Mesendoderm (in vitro differentiated cells): Measurements from ENCODE around the gene SLC2A13.

Experiments used
- DNase-seq: peaks from one replicate; pipeline ENCODE4 v3.0.0; 2013
- H2AK5ac ChIP-seq: 2 replicates; pipeline ENCODE4 v1.6.1; 2013; ENCODE audit warnings: low read length, inconsistent platforms
- H2BK120ac ChIP-seq: 2 replicates; pipeline ENCODE4 v1.6.1; 2013; ENCODE audit warnings: low read depth, mild to moderate bottlenecking, low read length, moderate library complexity, mixed read lengths
- H2BK15ac ChIP-seq: replicated peaks from 2 replicates; pipeline ENCODE4 v1.6.1; 2013; ENCODE audit warnings: low read depth, mild to moderate bottlenecking, moderate library complexity
- H2BK5ac ChIP-seq: 2 replicates; pipeline ENCODE4 v1.6.1; 2013; ENCODE audit warnings: low read length, inconsistent platforms
- H3K18ac ChIP-seq: 2 replicates; pipeline ENCODE4 v1.6.1; 2013; ENCODE audit warnings: mild to moderate bottlenecking, low read length, mixed read lengths
- H3K23ac ChIP-seq: one replicate; pipeline ENCODE4 v1.6.1; 2013; ENCODE audit warnings: low read length
- H3K27ac ChIP-seq: 2 replicates; pipeline ENCODE4 v1.5.1; 2013; ENCODE audit warnings: low read depth, mild to moderate bottlenecking, inconsistent platforms, low read length, moderate library complexity
- H3K27me3 ChIP-seq: 2 replicates; pipeline ENCODE4 v1.6.1; 2013; ENCODE audit warnings: low read length, control low read depth, mild to moderate bottlenecking, inconsistent platforms; ENCODE audit not compliant: insufficient read depth, poor library complexity
- H3K36me3 ChIP-seq: 2 replicates; pipeline ENCODE4 v1.6.1; 2013; ENCODE audit warnings: low read length, inconsistent platforms; ENCODE audit not compliant: control insufficient read depth, insufficient read depth
- H3K4ac ChIP-seq: one replicate; pipeline ENCODE4 v1.6.1; 2013; ENCODE audit warnings: low read depth, mild to moderate bottlenecking, low read length, moderate library complexity
- H3K4me1 ChIP-seq: 2 replicates; pipeline ENCODE4 v1.6.1; 2013; ENCODE audit warnings: low read depth, low read length, inconsistent platforms; ENCODE audit not compliant: control insufficient read depth
- H3K4me2 ChIP-seq: 2 replicates; pipeline ENCODE4 v1.6.1; 2013; ENCODE audit warnings: low read length
- H3K4me3 ChIP-seq: 2 replicates; pipeline ENCODE4 v1.5.1; 2013; ENCODE audit warnings: mild to moderate bottlenecking, low read length
- H3K56ac ChIP-seq: one replicate; pipeline ENCODE4 v1.6.1; 2013; ENCODE audit warnings: low read length
- H3K79me1 ChIP-seq: 2 replicates; pipeline ENCODE4 v1.6.1; 2013; ENCODE audit warnings: low read length, inconsistent platforms
- H3K79me2 ChIP-seq: 2 replicates; pipeline ENCODE4 v1.6.1; 2013; ENCODE audit warnings: mild to moderate bottlenecking, low read length; ENCODE audit not compliant: control insufficient read depth, insufficient read depth
- H3K9ac ChIP-seq: 2 replicates; pipeline ENCODE4 v1.6.1; 2013; ENCODE audit warnings: low read length, inconsistent platforms
- H4K5ac ChIP-seq: one replicate; pipeline ENCODE4 v1.6.1; 2013; ENCODE audit warnings: low read length
- H4K8ac ChIP-seq: one replicate; pipeline ENCODE4 v1.6.1; 2013; ENCODE audit warnings: low read depth, mild to moderate bottlenecking, control low read depth, low read length, moderate library complexity
- WGBS: extraction: QIAGEN DNeasy Blood & Tissue Kit; methylation state at CpG from one replicate; pipeline ENCODE4 v1.1.7; 2013; ENCODE audit warnings: low lambda C conversion rate, missing lambda C conversion rate; ENCODE audit not compliant: insufficient coverage; ENCODE audit errors: extremely low coverage; 5-methylcytosine and 5-hydroxymethylcytosine counted together

The SLC2A13 gene

DNA sequence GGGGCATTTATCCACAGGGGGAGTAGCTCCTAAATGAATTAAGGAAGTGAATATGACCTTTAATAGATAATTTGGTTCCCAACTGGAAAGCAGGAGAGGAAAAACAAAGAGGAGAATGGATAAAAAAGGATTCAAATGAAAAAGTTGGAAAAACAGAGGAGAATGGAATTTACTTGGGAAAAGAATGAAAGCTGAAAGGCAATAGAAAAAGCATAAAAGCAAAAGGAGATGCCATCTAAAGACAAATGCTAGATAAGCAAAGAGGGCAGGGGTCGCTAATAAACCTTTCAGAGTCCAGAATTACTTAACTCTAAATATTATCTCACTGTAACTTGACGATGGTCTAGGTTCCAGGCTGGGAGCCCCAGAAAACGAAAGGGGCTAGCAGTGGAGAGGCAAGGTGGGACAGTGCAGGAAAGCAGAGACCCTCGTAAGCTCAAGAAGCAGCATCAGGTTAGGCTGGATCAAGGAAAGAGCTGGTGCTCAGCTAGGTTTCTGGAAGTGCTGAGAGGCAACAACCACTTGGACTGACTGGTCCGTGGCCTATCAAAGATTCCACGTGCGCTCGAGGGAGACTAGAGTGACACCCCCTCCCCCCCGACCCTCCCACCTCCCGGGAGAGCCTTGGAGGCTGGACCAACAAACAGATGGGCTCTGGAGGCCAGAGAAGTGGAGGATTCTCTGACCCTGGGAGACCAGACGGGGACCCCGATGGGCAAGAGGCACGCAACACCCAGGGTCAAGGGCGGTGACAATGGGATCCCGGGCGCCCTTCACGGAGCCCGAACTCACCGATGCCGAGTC lies 1.2 kb downstream of the SLC2A13 start:
- no peak overlapping the region for H3K18ac ChIP-seq
- H3K36me3 ChIP-seq, result no peaks in the 10 kb centered on the region
- H3K79me2 ChIP-seq, result peaks cover 2% of the 10 kb centered on the region
- peaks cover 4% of the 10 kb centered on the region for H3K79me1 ChIP-seq
- H3K56ac ChIP-seq, result peak overlapping the region; percentile 93
- no peak overlapping the region for H2BK15ac ChIP-seq
- no peak overlapping the region for H2BK120ac ChIP-seq
- H3K4ac ChIP-seq, result no peak overlapping the region
- peak overlapping the region; percentile 84 for H3K9ac ChIP-seq
- H2BK5ac ChIP-seq, result no peak overlapping the region
- peaks cover 13% of the 10 kb centered on the region for H3K4me1 ChIP-seq
- H2AK5ac ChIP-seq, result no peak overlapping the region
- no peak overlapping the region for H4K8ac ChIP-seq
- no peak overlapping the region for H3K27ac ChIP-seq
- no CpG with 5 or more reads among the region's 20 CpGs for WGBS
- H3K4me2 ChIP-seq, result peak overlapping the region; percentile 66
- peak; percentile 27 for DNase-seq
- H3K27me3 ChIP-seq, result no peaks in the 10 kb centered on the region
- H3K23ac ChIP-seq, result peak overlapping the region; percentile 52
- H4K5ac ChIP-seq, result no peak overlapping the region
- H3K4me3 ChIP-seq, result peak overlapping the region; percentile 71

DNA sequence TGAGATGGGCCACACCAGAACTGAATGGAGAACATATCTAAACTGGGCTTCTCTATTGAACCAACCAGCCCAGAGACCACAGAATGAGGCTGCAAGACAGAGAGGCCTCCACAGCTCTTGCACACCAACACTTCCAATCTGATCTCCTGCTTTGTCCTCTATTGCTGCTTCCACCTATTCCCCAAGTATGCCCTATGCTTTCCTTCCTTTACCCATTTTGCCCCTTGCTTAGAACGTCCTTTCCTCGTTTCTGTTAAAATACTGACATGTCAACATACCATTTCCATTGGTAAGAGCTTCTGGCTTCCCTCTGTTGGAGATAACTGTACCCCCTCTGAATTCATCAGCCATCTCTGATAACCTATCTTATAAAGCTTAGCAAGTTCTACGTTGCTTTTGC lies 2.8 kb downstream of the SLC2A13 start:
- H2BK15ac ChIP-seq, result no peak overlapping the region
- peak; percentile 44 for DNase-seq
- no peak overlapping the region for H3K23ac ChIP-seq
- H2BK5ac ChIP-seq, result no peak overlapping the region
- H3K27me3 ChIP-seq, result no peaks in the 10 kb centered on the region
- H3K4ac ChIP-seq, result no peak overlapping the region
- no peak overlapping the region for H3K18ac ChIP-seq
- H2BK120ac ChIP-seq, result no peak overlapping the region
- H3K36me3 ChIP-seq, result no peaks in the 10 kb centered on the region
- WGBS, result no CpG with 5 or more reads among the region's 3 CpGs
- peaks cover 4% of the 10 kb centered on the region for H3K79me1 ChIP-seq
- no peak overlapping the region for H3K56ac ChIP-seq
- H3K27ac ChIP-seq, result no peak overlapping the region
- no peak overlapping the region for H4K8ac ChIP-seq
- H3K4me3 ChIP-seq, result no peak overlapping the region
- H3K4me2 ChIP-seq, result no peak overlapping the region
- H3K4me1 ChIP-seq, result peaks cover 13% of the 10 kb centered on the region
- no peak overlapping the region for H2AK5ac ChIP-seq
- no peak overlapping the region for H4K5ac ChIP-seq
- no peak overlapping the region for H3K9ac ChIP-seq
- peaks cover 2% of the 10 kb centered on the region for H3K79me2 ChIP-seq

DNA sequence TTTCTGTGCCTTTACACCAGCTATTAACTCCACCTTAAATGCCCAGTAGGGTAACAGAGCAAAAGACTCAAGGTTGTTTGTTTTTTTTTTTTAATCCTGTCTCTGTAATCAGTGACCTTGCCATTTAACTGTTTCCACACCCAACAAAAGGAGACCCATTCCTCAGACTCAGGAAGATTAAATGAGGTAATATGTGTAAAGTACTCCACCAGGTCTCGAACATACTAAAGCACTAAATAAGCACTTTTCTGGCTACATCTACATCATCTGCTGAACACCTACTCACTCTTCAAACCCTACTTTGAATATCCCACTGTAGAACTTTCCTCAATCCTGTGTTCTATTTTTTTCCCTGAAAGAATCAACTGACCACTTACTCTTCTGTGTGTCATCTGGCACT lies 4.1 kb downstream of the SLC2A13 start:
- H3K27me3 ChIP-seq, result no peaks in the 10 kb centered on the region

DNA sequence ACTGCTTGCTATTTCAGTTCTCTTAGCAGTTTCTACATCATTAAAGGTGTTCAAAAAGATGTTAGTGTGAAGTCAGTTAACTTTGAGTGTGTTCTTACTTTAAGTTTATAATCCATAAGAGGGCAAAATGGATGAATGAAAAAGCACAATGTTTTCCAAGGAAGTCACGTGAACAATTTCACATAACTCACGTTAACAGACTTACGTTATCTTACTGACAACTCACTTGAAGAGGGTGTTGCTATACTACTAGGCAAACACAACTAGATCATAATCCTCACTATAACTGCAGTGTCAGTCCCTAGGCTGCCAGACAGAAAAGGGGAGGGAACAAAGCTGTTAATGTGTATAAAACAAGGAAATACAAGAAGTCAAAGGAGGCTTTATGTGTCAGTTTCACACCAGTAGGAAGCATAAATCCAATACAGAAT lies 6.4 kb downstream of the SLC2A13 start:
- Histone ChIP-seq H3K36me3 (no peaks in the 10 kb centered on the region), H2BK5ac (no peak overlapping the region), H2BK15ac (no peak overlapping the region), H3K56ac (no peak overlapping the region), H3K79me2 (no peaks in the 10 kb centered on the region), H3K23ac (no peak overlapping the region), H4K8ac (no peak overlapping the region), H3K27ac (no peak overlapping the region), H3K18ac (no peak overlapping the region), H3K4ac (no peak overlapping the region), H3K79me1 (peaks cover 1% of the 10 kb centered on the region), H3K4me3 (no peak overlapping the region), H3K4me1 (peaks cover 6% of the 10 kb centered on the region), H2AK5ac (no peak overlapping the region), H4K5ac (no peak overlapping the region), H2BK120ac (no peak overlapping the region), H3K27me3 (no peaks in the 10 kb centered on the region), H3K4me2 (no peak overlapping the region), H3K9ac (no peak overlapping the region)
- DNase-seq, result no peak
- WGBS, result no CpG with 5 or more reads among the region's 3 CpGs

More for the DNA sequence above, 4.1 kb downstream of the SLC2A13 start:
- no peak overlapping the region for H2BK15ac ChIP-seq
- peaks cover 13% of the 10 kb centered on the region for H3K4me1 ChIP-seq
- H3K4ac ChIP-seq, result no peak overlapping the region
- no peak overlapping the region for H2AK5ac ChIP-seq
- no peak overlapping the region for H2BK120ac ChIP-seq
- WGBS, result no CpG with 5 or more reads among the region's 1 CpG
- H2BK5ac ChIP-seq, result no peak overlapping the region
- H3K23ac ChIP-seq, result no peak overlapping the region
- no peak overlapping the region for H4K8ac ChIP-seq
- no peak for DNase-seq
- peaks cover 4% of the 10 kb centered on the region for H3K79me1 ChIP-seq
- H3K4me2 ChIP-seq, result no peak overlapping the region
- no peak overlapping the region for H3K27ac ChIP-seq
- H4K5ac ChIP-seq, result no peak overlapping the region
- peaks cover 2% of the 10 kb centered on the region for H3K79me2 ChIP-seq
- H3K4me3 ChIP-seq, result no peak overlapping the region
- H3K9ac ChIP-seq, result no peak overlapping the region
- H3K36me3 ChIP-seq, result no peaks in the 10 kb centered on the region
- no peak overlapping the region for H3K18ac ChIP-seq
- H3K56ac ChIP-seq, result no peak overlapping the region

DNA sequence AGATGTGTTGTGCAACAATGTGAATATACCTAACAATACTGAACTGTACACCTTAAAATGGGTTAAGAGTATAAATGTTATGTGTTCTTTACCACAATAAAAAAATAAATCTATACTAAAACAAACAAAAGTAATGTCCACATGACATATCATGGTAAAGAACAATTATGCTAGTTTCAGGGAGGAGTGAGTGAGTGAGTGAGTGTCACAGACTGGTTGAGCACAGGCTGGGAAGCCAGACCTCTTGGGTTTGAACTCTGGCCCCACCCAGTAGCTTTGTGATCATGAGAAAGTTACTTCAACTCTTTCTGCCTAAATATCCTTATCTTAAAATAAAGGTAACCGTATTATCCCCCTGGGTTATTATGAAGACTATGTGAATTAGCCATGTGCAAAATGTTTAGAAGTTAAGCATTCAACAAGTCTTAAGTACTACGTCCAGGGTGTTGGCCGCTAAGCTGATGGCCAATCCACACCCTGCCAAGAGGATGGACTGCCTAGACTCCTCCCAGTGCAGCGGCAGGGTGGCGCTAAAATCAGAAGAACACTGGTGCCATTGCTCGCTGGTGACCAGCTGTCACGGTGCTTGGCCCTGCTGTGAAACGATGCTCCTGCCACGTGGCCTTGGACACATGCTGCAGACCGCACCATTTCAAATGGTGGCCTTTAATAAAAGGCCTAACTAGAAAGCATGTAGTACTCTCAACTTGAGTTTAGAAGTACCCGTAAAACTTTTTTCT lies 7.3 kb downstream of the SLC2A13 start:
- Histone ChIP-seq H3K23ac (no peak overlapping the region), H2BK5ac (no peak overlapping the region), H4K8ac (no peak overlapping the region), H3K36me3 (no peaks in the 10 kb centered on the region), H3K27ac (no peak overlapping the region), H3K79me1 (peaks cover 1% of the 10 kb centered on the region), H3K27me3 (no peaks in the 10 kb centered on the region), H3K4ac (no peak overlapping the region), H3K4me1 (peaks cover 4% of the 10 kb centered on the region), H3K18ac (no peak overlapping the region), H3K56ac (no peak overlapping the region), H2AK5ac (no peak overlapping the region), H2BK120ac (no peak overlapping the region), H3K9ac (no peak overlapping the region), H3K79me2 (no peaks in the 10 kb centered on the region), H2BK15ac (no peak overlapping the region), H4K5ac (no peak overlapping the region), H3K4me2 (no peak overlapping the region), H3K4me3 (no peak overlapping the region)
- no CpG with 5 or more reads among the region's 11 CpGs for WGBS
- no peak for DNase-seq
